OCI-LY7 (cell line): Measurements from ENCODE around the gene SND1. TPM values are rescaled to one million over a fixed set of nuclear protein-coding genes. Genes with fewer than 3 reads are reported as not detected.
"Not testable (repeated sequence)": the region's sequence is repeated elsewhere in the genome, so short reads cannot be mapped to it uniquely, and the experiment has no call there.

ENCODE experiments used
- BruUV-seq: library from RNA; stranded (reverse); fragments of 400-500 nt; replicated peaks from 2 replicates; lab custom pipeline; 2021; lab: Mats Ljungman, UMichigan
- CTCF ChIA-PET: fragments of 300-600 bp; sonication (Branson Sonifier 250); formaldehyde crosslinking; loops from one replicate; lab custom pipeline; 2022; ENCODE audit warnings: antibody characterized with exemption; ENCODE audit not compliant: unreplicated experiment; lab: Charles Lee
- POLR2A ChIA-PET: fragments of 300-600 bp; sonication (Branson Sonifier 250); formaldehyde crosslinking; loops from one replicate; lab custom pipeline; 2022; ENCODE audit warnings: antibody characterized with exemption; lab: Charles Lee
- DNase-seq: peaks from one replicate; pipeline ENCODE4 v3.0.0-alpha.2; 2015; ENCODE audit warnings: low spot score
- H2AFZ ChIP-seq: fragments of 200-600 bp; sonication (generic), shearing (Covaris generic); 2 replicates; pipeline ENCODE4 v1.6.1; 2014; ENCODE audit warnings: mild to moderate bottlenecking, antibody characterized with exemption, low read length, moderate library complexity
- H3K27ac ChIP-seq: fragments of 200-600 bp; sonication (generic); 2 replicates; pipeline ENCODE4 v1.5.1; 2014; ENCODE audit warnings: mixed run types, low read depth, mild to moderate bottlenecking, moderate library complexity, low read length, inconsistent platforms; ENCODE audit not compliant: poor library complexity, severe bottlenecking
- H3K36me3 ChIP-seq: fragments of 200-600 bp; sonication (generic); 2 replicates; pipeline ENCODE4 v1.6.1; 2014; ENCODE audit warnings: mild to moderate bottlenecking, antibody characterized with exemption, low read length, moderate library complexity, mixed read lengths; ENCODE audit not compliant: insufficient read depth
- H3K4me1 ChIP-seq: fragments of 200-600 bp; sonication (generic); 2 replicates; pipeline ENCODE4 v1.5.1; 2014; ENCODE audit warnings: mild to moderate bottlenecking, low read length; ENCODE audit not compliant: insufficient read depth, poor library complexity, severe bottlenecking
- H3K4me2 ChIP-seq: fragments of 200-600 bp; sonication (generic); 2 replicates; pipeline ENCODE4 v1.6.1; 2014; ENCODE audit warnings: mild to moderate bottlenecking, low read length
- H3K4me3 ChIP-seq: fragments of 200-600 bp; sonication (generic); 2 replicates; pipeline ENCODE4 v1.5.1; 2014; ENCODE audit warnings: mild to moderate bottlenecking, low read depth, low read length; ENCODE audit not compliant: poor library complexity, severe bottlenecking
- H3K79me2 ChIP-seq: fragments of 200-600 bp; sonication (generic); 2 replicates; pipeline ENCODE4 v1.6.1; 2016; ENCODE audit warnings: low read depth, mild to moderate bottlenecking, low read length, moderate library complexity, mixed read lengths; ENCODE audit not compliant: insufficient read depth
- H3K9me2 ChIP-seq: fragments of 200-600 bp; sonication (generic); 2 replicates; pipeline ENCODE4 v1.6.1; 2016; ENCODE audit warnings: mild to moderate bottlenecking, low read length, mixed read lengths; ENCODE audit not compliant: insufficient read depth
- H3K9me3 ChIP-seq: fragments of 200-600 bp; sonication (generic); 2 replicates; pipeline ENCODE4 v1.6.1; 2014; ENCODE audit warnings: mild to moderate bottlenecking, mixed run types, low read length, mixed read lengths
- H4K20me1 ChIP-seq: fragments of 200-600 bp; sonication (generic); 2 replicates; pipeline ENCODE4 v1.6.1; 2014; ENCODE audit warnings: mild to moderate bottlenecking, antibody characterized with exemption, low read length, moderate library complexity, mixed read lengths; ENCODE audit not compliant: insufficient read depth
- EZH2phosphoT487 ChIP-seq: fragments of 200-600 bp; sonication (generic); IDR thresholded peaks from 2 replicates; pipeline ENCODE4 v1.6.1; 2018; ENCODE audit warnings: low read depth, borderline replicate concordance, mild to moderate bottlenecking, mixed run types, antibody characterized with exemption, low read length, moderate library complexity, mixed read lengths
- intact Hi-C: fragments of 100-400 bp; cut with micrococcal nuclease; formaldehyde crosslinking; loops from one replicate; pipeline ENCODE4 v1.10.0; 2022; ENCODE audit not compliant: unreplicated experiment
- total RNA-seq, 2 experiments: library from RNA; depleted of rRNA in 1 of 2; stranded (reverse); fragments of >200 nt in 1 of 2; shearing (Covaris generic) in 1 of 2; gene quantifications; 2 replicates each; pipeline ENCODE4 v1.2.3, GENCODE V29; 2014 to 2022
- TF ChIP-seq, protein P1 (sequence below): fragments of 200-600 bp; sonication (generic); conservative IDR thresholded peaks from 2 replicates; pipeline ENCODE4 v1.5.1; 2014; ENCODE audit warnings: mild to moderate bottlenecking, antibody characterized with exemption, low read length, moderate library complexity, mixed read lengths

SND1 gene
- total RNA-seq, 2 experiments from 2014 or later: 111 to 221 TPM

- Histone ChIP-seq H2AFZ (no peak overlapping the region), H3K27ac (no peak overlapping the region), H3K36me3 (peaks cover 37% of the 10 kb centered on the region), H3K9me3 (no peaks in the 10 kb centered on the region), H4K20me1 (peaks cover 12% of the 10 kb centered on the region; the same call in 1 of the 2 replicates), H3K79me2 (no peaks in the 10 kb centered on the region), H3K9me2 (no peaks in the 10 kb centered on the region), H3K4me1 (peaks cover 38% of the 10 kb centered on the region), H3K4me2 (peak overlapping the region; percentile 19; the same call in 1 of the 2 replicates), H3K4me3 (no peak overlapping the region)
- no peak for TF ChIP-seq EZH2phosphoT487
- TF ChIP-seq, protein P1, sequence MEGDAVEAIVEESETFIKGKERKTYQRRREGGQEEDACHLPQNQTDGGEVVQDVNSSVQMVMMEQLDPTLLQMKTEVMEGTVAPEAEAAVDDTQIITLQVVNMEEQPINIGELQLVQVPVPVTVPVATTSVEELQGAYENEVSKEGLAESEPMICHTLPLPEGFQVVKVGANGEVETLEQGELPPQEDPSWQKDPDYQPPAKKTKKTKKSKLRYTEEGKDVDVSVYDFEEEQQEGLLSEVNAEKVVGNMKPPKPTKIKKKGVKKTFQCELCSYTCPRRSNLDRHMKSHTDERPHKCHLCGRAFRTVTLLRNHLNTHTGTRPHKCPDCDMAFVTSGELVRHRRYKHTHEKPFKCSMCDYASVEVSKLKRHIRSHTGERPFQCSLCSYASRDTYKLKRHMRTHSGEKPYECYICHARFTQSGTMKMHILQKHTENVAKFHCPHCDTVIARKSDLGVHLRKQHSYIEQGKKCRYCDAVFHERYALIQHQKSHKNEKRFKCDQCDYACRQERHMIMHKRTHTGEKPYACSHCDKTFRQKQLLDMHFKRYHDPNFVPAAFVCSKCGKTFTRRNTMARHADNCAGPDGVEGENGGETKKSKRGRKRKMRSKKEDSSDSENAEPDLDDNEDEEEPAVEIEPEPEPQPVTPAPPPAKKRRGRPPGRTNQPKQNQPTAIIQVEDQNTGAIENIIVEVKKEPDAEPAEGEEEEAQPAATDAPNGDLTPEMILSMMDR: no peak
- CTCF ChIA-PET: no interaction called here
- no TSS peak for BruUV-seq
- DNase-seq: no peak
- POLR2A ChIA-PET: interaction anchor here (1.1 to 1.4 kb wide), 2 partner anchors 9 to 27 kb away, joined by 3 read pairs; no protein-coding TSS in a partner anchor
- intact Hi-C loops: no loop called here
Observed at GRCh38 chr7:127900732-127901685, 249.0 kb downstream of the SND1 start.

- Histone ChIP-seq H2AFZ (no peak overlapping the region), H3K9me3 (no peaks in the 10 kb centered on the region), H3K27ac (no peak overlapping the region), H3K4me2 (0 out of 2 replicates have a peak overlapping the region, but pooled peaks have one; percentile 19), H3K4me3 (no peak overlapping the region), H3K79me2 (no peaks in the 10 kb centered on the region), H4K20me1 (peaks cover 19% of the 10 kb centered on the region; the same call in 1 of the 2 replicates), H3K36me3 (peaks cover 34% of the 10 kb centered on the region), H3K4me1 (peaks cover 49% of the 10 kb centered on the region), H3K9me2 (no peaks in the 10 kb centered on the region)
- POLR2A ChIA-PET: interaction anchor here (3.1 kb wide), 1 partner anchor 10 kb away, joined by 13 read pairs; no protein-coding TSS in a partner anchor
- CTCF ChIA-PET: no interaction called here
- intact Hi-C loops: no loop called here
- no peak for TF ChIP-seq EZH2phosphoT487
- TF ChIP-seq, protein P1: no peak
- no TSS peak for BruUV-seq
- DNase-seq: no peak
Observed at GRCh38 chr7:127901895-127902703, 250.1 kb downstream of the SND1 start.

DNA sequence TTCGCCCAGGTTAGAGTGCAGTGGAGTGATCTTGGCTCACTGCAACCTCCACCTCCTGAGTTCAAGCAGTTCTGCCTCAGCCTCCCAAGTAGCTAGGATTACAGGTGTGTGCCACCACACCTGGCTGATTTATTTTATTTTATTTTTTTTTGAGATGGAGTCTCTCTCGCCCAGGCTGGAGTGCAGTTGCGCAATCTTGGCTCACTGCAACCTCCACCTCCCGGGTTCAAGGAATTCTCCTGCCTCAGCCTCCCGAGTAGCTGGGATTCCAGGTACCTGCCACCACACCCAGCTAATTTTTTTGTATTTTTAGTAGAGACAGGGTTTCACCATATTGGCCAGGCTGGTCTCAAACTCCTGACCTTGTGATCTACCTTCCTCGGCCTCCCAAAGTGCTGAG lies 250.8 kb downstream of the SND1 start:
- H4K20me1 ChIP-seq: peaks cover 19% of the 10 kb centered on the region; the same call in 1 of the 2 replicates
- H3K27ac ChIP-seq, H3K4me3 ChIP-seq, H2AFZ ChIP-seq, DNase-seq, CTCF ChIA-PET, H3K79me2 ChIP-seq, H3K4me2 ChIP-seq, BruUV-seq, H3K9me2 ChIP-seq, intact Hi-C loops, H3K9me3 ChIP-seq: not testable (repeated sequence)
- H3K36me3 ChIP-seq: peaks cover 37% of the 10 kb centered on the region
- peaks cover 51% of the 10 kb centered on the region for H3K4me1 ChIP-seq
- POLR2A ChIA-PET: interaction anchor here (0.7 to 3.1 kb wide), 3 partner anchors 10 to 101 kb away, joined by 3 to 13 read pairs (median 4); no protein-coding TSS in a partner anchor
